ENCODE measurements around the gene NFASC.

Gene NFASC

DNA sequence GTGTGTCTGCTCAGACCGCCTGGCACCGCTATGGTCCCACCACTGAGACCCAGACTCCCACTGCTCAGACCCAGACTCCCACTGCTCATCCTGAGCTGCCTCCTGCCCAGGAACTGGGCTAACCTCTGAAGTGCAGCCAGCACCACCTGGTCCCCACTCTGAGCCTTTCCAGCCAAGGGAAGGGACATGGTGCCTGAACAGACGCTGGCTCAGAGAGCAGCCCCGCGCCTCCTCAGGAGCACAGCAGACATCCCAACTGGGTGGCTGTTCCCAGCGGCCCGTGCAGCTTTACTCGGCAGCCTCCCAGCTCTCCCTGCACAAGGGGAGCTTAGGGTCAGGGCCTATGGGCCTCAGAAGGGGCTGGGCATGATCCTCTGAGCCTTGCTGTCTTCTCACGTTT lies 144.6 kb downstream of the NFASC start:
- DNase-seq = no peak

DNA sequence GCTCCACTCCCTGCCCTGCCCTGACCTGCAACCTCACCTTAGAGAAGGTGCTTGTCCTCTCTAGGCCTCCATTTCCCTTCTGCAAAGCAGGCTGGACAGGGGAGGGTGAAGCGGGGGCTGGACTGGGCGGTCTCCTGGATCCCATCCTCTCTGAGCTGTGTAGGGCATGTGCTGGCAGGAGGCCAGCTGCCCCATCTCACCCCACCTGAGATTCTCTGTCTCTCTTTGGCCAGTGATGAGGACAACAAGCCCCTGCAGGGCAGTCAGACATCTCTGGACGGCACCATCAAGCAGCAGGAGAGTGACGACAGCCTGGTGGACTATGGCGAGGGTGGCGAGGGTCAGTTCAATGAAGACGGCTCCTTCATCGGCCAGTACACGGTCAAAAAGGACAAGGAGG lies 145.4 kb downstream of the NFASC start:
- DNase-seq = no peak

DNA sequence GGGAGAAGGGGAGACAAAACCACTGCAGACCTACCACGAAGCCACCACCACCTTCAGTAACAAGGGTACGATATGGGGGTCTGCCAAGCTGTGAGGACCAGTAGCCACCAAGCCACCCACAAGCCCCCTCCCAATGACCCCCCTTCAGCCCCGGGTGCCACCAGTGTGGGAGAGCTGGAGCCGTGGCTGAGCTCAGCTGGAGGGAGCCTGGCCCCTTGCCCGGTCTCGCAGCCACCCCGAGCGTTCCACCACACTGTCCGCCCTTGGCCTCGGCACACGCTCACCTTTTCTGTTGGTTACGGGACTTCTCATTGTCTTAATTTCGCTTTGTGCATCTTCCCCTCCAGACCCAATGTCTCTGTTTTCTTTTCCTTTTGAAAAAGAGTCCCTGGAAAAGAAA lies 145.9 kb downstream of the NFASC start:
- no peak for DNase-seq

DNA sequence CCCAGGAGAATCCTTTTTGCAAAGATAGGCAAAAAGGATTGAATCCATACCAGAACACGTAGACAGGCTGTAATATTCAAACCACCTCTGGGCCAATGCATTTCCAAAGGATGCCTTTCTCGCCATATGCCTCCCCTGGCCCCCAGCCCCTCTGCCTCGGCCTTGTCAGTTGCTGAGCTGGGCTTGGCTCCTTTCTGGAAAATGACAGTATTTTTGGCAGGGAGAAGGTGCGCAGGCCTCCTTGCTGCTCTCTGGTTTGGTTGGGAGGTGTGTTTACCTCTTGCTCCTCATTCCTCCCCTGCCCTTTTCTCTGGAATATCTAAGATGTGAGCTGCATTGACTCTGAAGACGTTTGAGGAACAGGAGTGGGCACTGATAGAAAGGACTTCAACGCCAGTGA lies 146.3 kb downstream of the NFASC start:
- no peak for DNase-seq

DNA sequence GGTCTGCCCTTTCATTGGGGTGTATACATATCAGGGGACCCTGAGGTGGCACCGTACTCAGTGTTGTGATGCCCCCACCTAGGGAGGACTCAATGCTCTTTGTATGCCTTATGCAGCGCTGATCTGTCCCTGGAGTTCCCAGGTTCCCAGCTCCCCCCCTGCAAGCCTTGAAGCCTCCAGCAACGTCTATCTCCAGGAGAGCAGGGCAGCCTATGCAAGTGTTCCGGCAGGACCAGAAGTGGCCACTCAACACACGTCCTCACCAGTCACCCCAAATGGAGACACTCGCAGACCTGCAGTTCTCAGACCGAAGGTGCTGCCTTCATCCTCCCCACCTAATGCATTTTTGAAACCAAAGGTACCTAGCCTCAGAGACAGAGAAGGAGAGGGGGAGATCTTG lies 147.1 kb downstream of the NFASC start:
- no peak for DNase-seq

DNA sequence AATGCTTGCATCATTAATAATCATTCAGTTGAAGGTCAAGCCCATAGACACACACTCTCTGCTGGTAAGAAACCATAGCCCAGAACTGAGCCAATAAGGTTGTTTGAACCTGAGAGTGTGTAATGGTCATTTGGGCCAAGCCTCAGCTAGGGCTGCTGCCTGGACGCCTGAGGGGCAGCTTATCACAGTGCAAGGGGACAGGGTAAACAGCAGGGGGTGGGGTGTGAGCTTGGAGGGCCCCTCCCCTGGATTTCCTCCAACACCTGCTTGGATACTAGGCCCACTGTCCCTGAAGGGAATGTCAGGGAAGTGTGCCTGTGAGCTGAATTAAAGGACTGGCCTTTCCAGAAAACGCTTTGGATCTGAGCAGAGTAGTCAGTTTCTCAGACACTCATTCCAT lies 147.7 kb downstream of the NFASC start:
- no peak for DNase-seq

DNA sequence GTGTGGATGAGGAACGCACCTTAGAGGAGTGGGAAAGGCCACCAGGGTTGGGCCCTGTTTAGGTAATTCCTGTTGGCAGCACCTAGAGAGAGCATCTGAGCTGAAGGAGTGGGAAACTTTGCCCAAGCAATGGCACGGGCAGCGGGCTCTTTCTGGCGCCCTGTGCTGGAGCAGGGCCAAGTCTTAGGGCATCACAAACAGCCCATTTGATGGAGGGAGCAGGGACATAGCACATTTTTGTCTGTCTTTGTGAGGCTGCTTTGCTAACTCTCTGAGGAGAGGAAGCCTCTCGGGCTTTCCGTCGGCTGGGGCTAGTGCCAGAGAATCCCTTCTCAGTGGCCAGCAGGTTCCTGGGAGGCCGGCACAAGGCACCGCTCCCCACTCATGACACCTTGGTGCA lies 149.8 kb downstream of the NFASC start:
- DNase-seq = no peak

DNA sequence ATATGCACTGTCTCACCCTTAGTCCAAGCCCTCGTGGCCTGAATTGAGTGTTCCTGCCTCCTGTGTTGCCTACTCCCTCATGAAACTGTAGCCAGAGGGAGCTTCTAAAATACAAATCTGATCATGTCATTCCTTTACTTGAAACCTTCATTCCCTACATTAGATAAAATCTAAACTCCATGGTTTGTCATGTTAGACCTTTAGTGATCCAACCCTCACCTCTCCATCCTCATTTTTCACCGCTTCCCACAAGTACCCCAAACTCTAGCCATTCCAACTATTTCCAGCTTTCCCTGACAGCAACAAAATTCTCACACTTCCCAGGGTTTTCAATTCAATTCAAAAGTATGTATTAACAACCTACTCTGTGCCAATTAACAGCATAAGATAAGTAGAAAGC lies 154.0 kb downstream of the NFASC start:
- DNase-seq = no peak

DNA sequence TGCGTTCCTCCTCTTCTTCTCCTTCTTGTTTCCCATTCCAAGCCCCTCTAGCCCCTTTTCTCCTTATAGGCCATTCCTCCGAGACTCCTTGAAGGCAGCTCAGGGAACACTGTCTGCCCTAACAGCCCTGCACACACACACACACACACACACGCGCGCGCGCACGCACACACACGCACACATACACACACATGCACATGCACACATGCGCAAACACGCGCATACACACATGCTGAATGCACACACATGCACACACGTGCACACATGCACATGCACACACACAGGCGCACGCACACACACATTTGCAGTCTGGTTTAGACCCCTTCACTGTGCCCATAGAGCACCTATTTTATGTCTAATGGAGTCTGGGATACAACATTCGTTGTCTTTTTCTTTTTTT lies 154.6 kb downstream of the NFASC start:
- DNase-seq = no peak

DNA sequence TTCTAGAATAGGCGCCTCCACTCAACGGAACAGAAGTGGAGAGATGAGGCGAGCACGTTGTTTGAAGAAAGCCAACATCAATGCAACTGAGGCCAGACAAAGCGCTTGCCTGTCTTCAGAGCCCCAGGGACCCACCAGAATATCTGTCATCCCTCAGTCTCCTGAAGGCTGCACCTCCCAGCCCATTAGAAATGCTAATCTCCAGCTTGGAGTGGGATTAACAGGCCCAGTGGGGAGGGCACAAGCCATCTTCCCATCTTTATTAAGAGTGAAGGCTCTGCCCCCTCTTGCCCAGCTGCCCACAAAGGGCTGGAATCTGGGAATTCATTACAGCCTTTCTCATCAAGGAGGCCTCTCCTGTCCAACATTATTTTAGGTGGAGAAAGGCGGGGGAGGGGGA lies 155.5 kb downstream of the NFASC start:
- no peak for DNase-seq

DNA sequence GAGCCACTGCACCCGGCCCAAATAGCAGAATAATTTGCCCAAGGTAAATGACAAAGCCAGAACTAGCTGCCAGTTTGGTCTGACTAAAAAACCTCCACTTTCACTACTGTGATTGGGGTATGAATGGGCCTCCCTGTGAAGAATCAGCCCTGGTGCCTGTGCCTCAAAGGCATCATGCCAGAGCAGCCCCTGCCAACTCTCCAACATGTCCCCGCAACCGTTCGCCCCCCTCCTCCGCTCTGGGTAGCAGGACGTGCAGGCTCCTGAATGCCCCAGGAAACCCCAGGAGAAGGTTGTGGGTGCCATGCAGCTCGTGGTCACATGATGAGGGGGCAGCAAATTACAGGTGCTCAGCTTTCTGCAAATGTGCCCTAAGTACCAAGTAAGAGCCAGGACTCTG lies 157.7 kb downstream of the NFASC start:
- DNase-seq = no peak

DNA sequence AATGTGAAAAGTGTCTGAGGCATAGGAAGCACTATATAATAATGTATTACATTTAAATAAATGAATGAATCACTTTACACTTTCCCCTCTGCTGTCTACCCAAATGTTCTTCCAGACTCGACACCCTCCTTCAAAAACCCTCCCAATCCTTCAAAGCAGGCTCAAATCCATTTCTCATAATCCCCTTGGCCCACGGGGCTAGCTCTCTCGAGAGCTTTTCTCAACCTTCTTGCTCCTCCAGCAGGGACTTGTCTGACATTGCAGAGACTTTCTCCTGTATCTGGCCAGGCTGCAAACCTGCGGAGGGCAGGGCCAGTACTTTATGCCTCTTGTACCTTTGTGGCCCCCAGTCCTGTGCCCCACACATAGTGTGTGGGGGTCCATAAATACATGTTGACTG lies 158.3 kb downstream of the NFASC start:
- no peak for DNase-seq

DNA sequence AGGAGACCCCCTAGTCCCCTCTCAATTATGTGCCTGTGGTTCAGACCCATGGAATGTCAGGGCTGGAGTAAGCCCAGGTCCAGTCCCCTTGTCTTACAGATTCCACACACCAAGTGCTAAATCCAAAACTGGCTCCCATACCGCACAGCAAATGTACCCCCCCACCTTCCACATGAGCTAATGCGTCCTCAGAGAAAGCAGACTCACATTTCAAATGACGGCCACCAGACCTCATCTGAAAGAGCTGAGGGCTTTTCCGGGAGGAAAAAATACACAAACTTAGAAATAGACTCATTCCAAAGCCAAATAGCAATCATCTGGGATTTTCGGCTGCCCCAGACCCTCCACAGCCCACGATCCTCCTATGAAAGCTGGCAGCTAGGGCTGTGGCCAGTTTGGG lies 159.6 kb downstream of the NFASC start:
- no peak for DNase-seq

DNA sequence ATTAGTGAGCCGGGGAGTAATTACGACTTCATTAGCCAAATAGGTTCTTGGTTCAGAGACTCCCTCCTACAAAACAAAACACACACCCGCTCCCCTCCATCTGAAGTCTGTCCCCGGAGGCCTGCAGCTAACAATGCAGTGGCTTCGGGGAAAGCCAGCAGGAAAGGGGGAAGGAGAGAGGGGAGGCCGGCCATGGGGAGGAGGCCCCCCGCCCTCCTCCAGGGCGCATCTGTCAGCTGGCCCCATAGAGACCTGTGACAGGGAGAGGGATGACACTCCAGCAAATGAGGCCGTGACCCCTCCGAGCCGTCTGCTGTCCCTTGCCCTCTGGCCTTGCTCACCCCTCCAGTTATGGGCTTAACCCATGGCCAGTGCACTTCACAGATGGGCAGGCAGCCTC lies 160.2 kb downstream of the NFASC start:
- DNase-seq = no peak

DNA sequence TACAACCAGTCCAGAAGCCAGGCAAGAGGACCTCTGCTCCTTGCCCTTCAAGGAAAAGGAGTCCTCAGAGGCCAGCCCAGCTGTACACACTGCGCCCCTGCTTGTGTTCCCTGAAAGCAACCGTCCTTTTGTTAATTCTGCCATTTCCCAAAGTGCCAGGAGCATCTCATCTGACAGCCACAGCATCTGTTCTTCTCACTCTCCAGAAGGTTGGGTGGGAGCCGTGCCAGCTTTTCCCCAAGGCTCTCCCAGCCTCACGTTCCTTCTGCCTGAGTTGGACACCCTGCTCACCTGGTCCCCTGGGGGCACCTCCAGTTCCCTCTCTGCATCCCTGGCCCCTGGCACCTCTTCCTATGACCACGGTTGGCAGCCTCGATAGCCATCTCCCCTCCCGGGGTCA lies 161.8 kb downstream of the NFASC start:
- DNase-seq = no peak

DNA sequence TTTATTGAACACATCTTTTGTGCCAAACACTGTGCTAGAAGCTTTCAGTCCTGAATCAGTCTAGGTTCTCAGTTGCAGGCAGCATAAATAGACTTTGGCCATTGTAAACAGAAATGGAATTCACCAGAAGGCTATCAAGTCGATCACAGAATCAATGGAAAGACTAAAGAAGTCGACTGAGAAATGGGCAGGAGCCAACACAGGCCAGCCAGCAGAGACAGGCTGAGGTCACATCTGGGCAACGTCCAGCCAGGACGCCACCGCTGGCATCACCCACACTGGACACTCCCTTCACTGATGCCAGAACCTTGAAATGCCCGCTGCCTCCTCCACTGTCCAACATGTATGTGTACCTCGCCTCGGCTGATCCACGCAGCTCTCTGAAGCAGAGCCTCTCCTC lies 166.9 kb downstream of the NFASC start:
- no peak for DNase-seq

DNA sequence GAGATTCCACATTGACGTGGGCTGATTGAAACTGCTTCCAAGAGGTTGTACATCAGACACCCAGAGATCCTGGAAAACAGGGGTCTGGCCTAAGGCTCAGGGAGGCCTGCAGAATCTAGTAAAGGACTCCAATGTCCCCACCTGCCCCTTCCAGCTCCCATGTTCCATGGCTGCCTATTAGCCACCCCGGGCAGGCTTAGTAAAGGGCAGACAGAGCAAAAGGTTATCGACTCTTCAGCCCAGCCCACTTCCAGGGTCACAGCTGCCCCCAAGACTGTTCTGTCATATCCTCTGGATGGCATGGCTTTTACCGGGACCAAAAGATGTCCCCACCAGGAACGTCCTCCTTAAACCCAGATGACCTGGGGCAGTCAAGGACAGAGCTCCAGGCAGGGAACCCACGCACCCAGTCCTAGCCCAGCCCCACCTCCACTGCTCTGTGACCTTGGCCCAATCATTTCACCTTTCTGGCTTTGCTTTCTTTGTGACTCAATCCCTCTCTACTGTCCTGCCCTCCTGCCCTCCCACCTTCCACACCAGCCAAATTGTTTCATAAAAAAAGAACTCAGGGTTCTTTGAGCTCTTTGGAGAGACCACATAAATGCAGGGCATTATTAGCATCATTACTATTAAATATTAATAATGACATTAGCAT lies 167.6 kb downstream of the NFASC start:
- DNase-seq = no peak

DNA sequence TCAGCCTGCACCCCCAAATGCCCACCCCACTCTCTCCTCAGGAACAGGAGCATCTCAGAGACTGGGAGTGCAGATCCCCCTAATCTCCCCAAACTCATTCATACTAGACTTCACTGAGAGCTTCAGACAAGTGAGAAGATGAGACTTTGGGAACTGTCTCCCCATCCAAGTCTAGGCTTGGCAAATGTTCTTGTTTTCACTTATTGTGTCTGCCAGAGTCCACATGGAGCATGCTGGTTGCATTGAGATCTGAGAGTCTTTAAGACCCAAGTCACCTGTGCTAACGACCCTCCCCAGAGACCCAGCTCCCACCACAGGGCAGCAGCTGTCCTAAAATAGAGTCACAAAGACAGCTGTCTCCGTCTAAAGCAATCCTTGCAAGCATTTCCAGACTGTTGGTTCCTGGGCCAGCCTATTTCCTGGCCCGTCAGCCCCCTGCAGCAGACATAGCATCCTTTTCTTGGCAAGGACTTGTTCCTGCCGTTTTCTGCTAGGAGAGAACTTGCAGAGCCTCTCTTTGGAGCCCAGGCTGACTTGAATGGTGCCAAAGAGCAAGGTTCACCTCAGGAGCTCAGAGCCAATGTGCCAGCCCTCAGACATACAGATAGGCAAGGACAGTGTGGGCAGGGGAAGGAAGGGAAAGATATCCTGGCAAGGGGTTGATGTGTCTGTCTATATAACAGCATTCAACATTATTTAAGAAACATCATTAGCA lies 170.5 kb downstream of the NFASC start:
- DNase-seq = no peak

DNA sequence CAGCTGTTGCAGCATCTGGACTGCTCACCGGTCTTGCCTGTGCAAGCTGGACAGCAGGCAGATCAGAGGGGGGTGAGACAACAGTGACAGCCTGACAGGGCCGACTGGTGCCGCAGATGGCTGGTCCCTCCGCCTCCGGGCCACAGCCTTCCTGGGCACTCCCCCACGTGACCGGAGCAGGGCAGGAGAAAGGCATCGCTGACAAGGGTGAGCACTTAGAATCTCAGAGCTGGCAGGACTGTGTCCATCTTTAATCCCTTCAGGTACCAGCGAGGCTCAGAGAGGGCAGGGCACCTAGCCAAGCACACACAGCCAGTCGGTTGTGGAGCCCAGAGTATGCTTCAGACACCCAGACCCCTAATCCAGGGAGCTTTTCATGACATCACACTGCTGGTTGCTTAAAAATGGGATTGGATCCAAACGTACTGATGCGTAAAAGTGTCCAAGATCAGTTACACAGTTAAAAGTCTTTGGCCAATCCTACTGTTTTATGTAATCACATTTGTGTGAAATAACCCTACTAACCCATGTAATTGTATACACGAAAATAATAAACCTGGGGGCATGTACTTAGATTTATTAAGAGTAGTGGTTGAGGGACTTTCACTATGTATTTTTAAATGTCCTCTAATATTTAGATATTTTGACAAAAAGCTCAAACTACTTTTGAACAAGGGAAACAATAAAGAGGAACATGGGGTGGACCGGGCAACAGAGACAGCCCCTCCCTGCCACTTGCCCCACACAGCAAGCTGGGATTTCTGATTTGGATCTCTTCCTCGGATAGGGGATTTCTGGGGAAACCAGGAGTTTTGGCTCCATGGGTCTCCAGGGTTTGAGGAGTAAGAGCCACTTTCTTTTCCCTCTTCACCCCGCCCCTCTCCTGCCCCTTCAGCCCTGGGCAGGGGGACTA lies 171.6 kb downstream of the NFASC start:
- DNase-seq = no peak

DNA sequence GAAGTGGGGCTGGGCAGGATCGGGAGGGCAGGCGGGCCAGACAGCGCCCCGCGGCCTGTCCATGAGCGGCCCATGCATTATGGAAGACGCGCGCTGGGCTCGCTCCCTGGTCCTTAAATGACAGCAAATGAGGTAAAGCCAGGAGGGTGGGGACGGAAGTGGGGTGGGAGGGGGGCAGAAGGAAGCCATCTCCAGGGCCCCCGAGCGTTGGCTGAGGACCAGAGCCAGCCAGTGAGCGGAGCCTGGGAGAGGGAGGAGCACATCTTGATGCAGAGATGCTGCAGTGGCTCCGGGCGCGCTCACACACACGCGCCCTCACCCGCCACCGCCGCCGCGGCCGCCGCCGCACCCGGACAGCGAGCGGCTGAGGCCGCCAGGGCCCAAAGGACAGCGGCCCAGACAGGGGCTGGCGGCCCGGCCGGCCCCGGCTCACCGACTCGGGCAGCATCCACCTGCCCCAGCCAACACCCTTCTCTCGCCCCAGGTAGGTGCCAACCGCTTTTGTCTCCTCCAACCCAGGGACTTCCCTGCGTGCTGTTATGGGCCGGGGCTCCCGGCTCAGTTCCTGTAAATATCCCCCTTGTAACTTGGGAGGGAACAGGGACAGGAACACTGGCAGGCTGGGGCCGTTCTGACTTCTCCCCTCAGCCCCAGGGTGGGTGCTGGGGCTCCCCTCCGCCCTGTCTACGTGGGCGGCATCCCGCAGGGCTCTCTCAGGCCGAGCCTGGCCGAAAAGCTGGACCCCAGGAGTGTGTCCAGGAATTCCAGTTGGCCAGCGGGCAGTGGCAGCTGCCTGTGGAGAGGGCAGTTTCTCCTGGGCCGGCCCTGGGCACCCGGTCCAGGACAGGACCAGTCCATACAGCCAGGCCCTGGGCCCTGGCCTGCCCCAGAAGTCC lies 172.5 kb downstream of the NFASC start, which contains the start of gene CNTN2:
TSS of gene CNTN2 (plus strand) at position 302 of the 896 bp plus-strand sequence. CDS start 9,974 bp downstream, outside the sequence.
- no peak for DNase-seq

DNA sequence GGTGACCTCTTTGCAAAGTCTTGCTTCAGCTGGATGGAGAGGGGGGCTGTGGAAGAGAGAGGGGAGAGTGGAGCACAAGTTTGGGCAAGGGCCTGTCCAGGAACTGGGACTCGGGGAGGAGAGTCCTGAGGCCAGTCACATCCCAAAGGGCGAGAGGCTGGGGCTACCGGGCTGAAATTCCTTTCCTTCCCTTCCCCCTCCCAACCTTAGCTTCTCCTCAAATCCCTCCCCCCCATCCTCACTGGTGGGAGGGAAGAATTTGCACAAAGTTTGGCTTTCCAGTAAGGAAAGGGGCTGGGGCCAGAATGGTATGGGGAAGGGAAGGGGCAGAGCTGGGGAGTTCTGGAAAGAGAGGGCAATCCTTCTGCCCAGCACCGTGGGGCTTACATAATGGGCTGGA lies 173.2 kb downstream of the NFASC start:
- DNase-seq = no peak

DNA sequence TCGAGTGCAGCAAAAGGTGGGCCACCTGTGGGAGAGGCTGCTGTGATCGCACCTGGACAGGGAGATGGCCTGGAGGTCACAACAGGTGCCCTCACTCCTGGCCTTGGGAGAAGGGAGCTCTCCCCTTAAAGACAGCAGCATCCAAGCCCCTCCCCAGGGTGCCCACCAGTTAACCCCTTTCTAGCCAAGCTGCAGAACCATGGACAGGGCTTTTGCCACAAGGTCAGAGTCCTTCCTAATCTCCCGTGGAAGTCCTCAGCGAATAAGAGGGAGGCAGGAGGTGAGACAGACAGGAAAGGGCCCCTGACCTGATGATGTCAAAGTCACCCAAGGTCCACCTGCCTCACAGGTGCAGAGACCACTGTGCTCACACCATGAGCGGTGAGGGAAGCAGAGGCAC lies 174.1 kb downstream of the NFASC start:
- DNase-seq = no peak

DNA sequence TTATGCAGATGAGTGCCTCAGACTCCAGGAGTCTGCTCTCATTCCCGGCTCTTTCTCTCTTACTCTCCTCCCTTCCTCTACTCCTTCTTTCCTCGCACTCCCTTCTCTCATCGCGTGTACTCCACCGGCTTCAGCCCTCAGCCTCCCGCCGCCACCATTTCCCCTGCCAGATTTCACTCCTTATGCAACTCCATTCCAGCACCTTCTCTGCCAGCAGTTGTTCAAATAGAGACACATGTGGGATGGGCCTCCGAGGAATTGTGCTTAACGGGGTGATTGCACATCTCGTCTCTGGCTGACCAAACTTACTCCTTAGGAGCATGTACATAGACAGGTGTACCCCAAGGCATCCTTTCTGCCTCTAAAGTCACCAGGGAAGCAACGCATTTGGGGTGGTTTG lies 174.5 kb downstream of the NFASC start:
- DNase-seq = no peak

All from islet precursor cell (in vitro differentiated cells).